Glutamatergic neuron (in vitro differentiated cells): ENCODE measurements around the gene EPB41L4A. TPM values are rescaled to one million over a fixed set of nuclear protein-coding genes. Genes with fewer than 3 reads are reported as not detected.
"Not testable (repeated sequence)": the region's sequence is repeated elsewhere in the genome, so short reads cannot be mapped to it uniquely, and the experiment has no call there.

Experiments
- DNase-seq: peaks from one replicate; pipeline ENCODE4 v3.0.0; 2022
- H3K27ac Mint-ChIP-seq: one replicate; pipeline ENCODE4 v1.8.0; 2020; ENCODE audit warnings: mild to moderate bottlenecking, mixed read lengths, inconsistent platforms; ENCODE audit not compliant: unreplicated experiment
- H3K27me3 Mint-ChIP-seq: one replicate; pipeline ENCODE4 v1.8.0; 2020; ENCODE audit warnings: mild to moderate bottlenecking, moderate library complexity, mixed read lengths, inconsistent platforms; ENCODE audit not compliant: unreplicated experiment
- H3K36me3 Mint-ChIP-seq: one replicate; pipeline ENCODE4 v1.8.0; 2020; ENCODE audit warnings: mild to moderate bottlenecking, mixed read lengths, inconsistent platforms; ENCODE audit not compliant: unreplicated experiment
- H3K4me1 Mint-ChIP-seq: one replicate; pipeline ENCODE4 v1.8.0; 2020; ENCODE audit warnings: mild to moderate bottlenecking, low read depth, mixed read lengths, inconsistent platforms; ENCODE audit not compliant: unreplicated experiment
- H3K4me3 Mint-ChIP-seq: one replicate; pipeline ENCODE4 v1.8.0; 2020; ENCODE audit warnings: mild to moderate bottlenecking, mixed read lengths, inconsistent platforms; ENCODE audit not compliant: unreplicated experiment
- H3K9me3 Mint-ChIP-seq: one replicate; pipeline ENCODE4 v1.8.0; 2020; ENCODE audit warnings: mild to moderate bottlenecking, moderate library complexity, mixed read lengths, inconsistent platforms; ENCODE audit not compliant: unreplicated experiment
- CTCF ChIP-seq: fragments of 200-600 bp; sonication (generic); IDR thresholded peaks from one replicate; pipeline ENCODE4 v1.5.0; 2021; ENCODE audit not compliant: partially characterized antibody, unreplicated experiment
- total RNA-seq: library from RNA; stranded (reverse); fragmentation: NEBNext Ultra II Directional; extraction: Animal tissue kit (Norgen Biotek cat#: 25700); gene quantifications from one replicate; pipeline ENCODE4 v1.2.1, GENCODE V29; 2021; ENCODE audit not compliant: unreplicated experiment

The EPB41L4A gene
- total RNA-seq, 1 donor from 2014 or later = 125 TPM

- no peak for DNase-seq
- Mint-ChIP-seq H3K4me3 (no peak overlapping the region), H3K4me1 (no peaks in the 10 kb centered on the region), H3K36me3 (no peaks in the 10 kb centered on the region), H3K27ac (no peak overlapping the region), H3K27me3 (peaks cover 2% of the 10 kb centered on the region), H3K9me3 (peaks cover 5% of the 10 kb centered on the region)
- no peak for TF ChIP-seq CTCF
Measured at GRCh38 chr5:112217843-112218579, 201.1 kb downstream of the EPB41L4A start.

- peaks cover 5% of the 10 kb centered on the region for H3K9me3 Mint-ChIP-seq
- no peak for TF ChIP-seq CTCF
- no peaks in the 10 kb centered on the region for H3K36me3 Mint-ChIP-seq
- H3K4me1 Mint-ChIP-seq = no peaks in the 10 kb centered on the region
- DNase-seq = no peak
- peaks cover 1% of the 10 kb centered on the region for H3K27me3 Mint-ChIP-seq
- H3K27ac Mint-ChIP-seq = no peak overlapping the region
- H3K4me3 Mint-ChIP-seq = no peak overlapping the region
Measured at GRCh38 chr5:112216140-112216539, 202.9 kb downstream of the EPB41L4A start.

- Mint-ChIP-seq H3K4me1 (peaks cover 20% of the 10 kb centered on the region), H3K36me3 (peaks cover 10% of the 10 kb centered on the region), H3K4me3 (no peak overlapping the region), H3K27me3 (peaks cover 3% of the 10 kb centered on the region), H3K27ac (peak overlapping the region; percentile 48), H3K9me3 (peaks cover 2% of the 10 kb centered on the region)
- peak; percentile 65 for TF ChIP-seq CTCF
- peak; percentile 47 for DNase-seq
Measured at GRCh38 chr5:112210430-112211005, 208.6 kb downstream of the EPB41L4A start.

- DNase-seq = peak; percentile 32
- H3K36me3 Mint-ChIP-seq = peaks cover 10% of the 10 kb centered on the region
- no peak overlapping the region for H3K27ac Mint-ChIP-seq
- H3K27me3 Mint-ChIP-seq = peaks cover 3% of the 10 kb centered on the region
- TF ChIP-seq CTCF = no peak
- H3K9me3 Mint-ChIP-seq = peaks cover 2% of the 10 kb centered on the region
- peaks cover 20% of the 10 kb centered on the region for H3K4me1 Mint-ChIP-seq
- peak overlapping the region; percentile 7 for H3K4me3 Mint-ChIP-seq
Measured at GRCh38 chr5:112208699-112209615, 210.1 kb downstream of the EPB41L4A start.

GRCh38 chr5:112208195-112208594, 210.9 kb downstream of the EPB41L4A start:
- DNase-seq, H3K27ac Mint-ChIP-seq, H3K27me3 Mint-ChIP-seq, H3K36me3 Mint-ChIP-seq, H3K9me3 Mint-ChIP-seq, H3K4me3 Mint-ChIP-seq: not testable (repeated sequence)
- H3K4me1 Mint-ChIP-seq = peaks cover 20% of the 10 kb centered on the region
